ENCODE measurements around the gene GFAP.
A peak's percentile ranks its signal among the peaks of the same experiment; 100 is the strongest.
"Not testable (repeated sequence)": the region's sequence is repeated elsewhere in the genome, so short reads cannot be mapped to it uniquely, and the experiment has no call there.

The GFAP gene

DNA sequence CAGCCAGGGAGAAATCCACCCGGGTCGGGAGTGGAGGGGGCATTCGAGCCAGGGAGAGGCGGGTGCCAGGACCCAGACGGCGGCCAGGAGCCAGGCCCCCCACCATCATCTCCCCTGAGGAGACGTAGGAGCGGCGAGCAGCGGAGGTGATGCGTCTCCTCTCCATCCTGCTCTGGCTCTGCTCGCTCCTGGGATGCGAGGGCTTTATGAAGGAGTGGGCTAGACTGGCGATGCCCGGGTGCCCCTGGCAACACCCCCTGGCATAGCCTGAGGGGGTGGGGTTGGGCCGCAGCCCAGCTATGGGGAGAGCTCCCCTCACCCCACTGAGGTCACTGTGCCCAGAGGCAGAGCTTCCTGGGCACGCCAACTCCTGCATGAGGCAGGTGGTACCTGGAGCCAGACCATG is at the start of gene GFAP:
Gene GFAP, minus strand, starts transcription at position 180 of the 406 bp plus-strand sequence. Its CDS starts 14 bp downstream, at position 166.
- peaks cover 13% of the 10 kb centered on the region for H3K27me3 Mint-ChIP-seq
- no peaks in the 10 kb centered on the region for H3K9me3 Mint-ChIP-seq
- H3K36me3 Mint-ChIP-seq: no peaks in the 10 kb centered on the region
- H3K4me3 Mint-ChIP-seq: no peak within 1 kb of the TSS
- H3K4me1 Mint-ChIP-seq: peaks cover 16% of the 10 kb centered on the region
- H3K27ac Mint-ChIP-seq: no peak within 1 kb of the TSS

DNA sequence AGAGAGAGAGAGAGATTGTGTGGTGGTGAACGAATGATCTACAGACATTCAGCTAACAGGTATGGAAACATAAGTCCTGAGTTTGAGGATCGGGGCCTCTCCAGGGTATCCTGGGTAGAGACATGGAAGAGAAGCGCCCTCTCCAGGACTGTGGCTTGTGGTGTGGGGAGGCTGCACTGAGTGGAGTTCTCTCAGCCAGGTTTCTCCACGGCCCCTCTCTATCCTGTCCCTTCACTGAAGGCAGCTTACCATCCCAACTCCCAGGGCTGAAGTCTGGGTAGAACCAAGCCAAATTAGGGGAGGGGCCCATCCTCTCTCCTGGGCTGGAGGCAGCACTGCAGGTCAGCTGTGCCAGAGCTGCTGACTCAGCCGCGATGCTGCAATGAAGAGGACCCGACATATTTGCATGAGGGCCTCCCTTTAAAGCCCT is 46.6 kb upstream of the GFAP start:
- Mint-ChIP-seq H3K27ac (no peak overlapping the region), H3K36me3 (no peaks in the 10 kb centered on the region), H3K4me3 (no peak overlapping the region), H3K4me1 (peaks cover 17% of the 10 kb centered on the region), H3K9me3 (no peaks in the 10 kb centered on the region), H3K27me3 (peaks cover 32% of the 10 kb centered on the region)

DNA sequence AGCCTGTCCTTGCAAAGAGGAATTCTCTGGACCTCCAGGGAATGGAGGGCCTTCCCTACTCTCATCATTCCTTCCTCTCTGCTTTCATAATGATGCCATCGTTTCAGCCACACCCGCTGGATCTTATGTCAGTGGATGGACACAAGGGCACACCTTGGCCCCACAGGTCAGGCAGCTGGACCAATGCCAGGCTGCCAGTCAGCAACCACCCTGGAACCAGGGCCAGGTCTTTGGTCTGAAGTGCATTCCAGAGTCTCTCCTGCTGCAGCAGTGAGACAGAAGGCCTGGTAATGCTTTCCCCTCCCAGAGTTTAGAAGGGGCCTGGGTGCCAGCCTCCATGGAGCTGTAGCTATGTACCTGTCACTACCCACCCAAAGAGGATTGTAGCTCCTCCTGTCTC is 45.4 kb upstream of the GFAP start:
- H3K4me3 Mint-ChIP-seq: peak overlapping the region; percentile 51
- H3K36me3 Mint-ChIP-seq: no peaks in the 10 kb centered on the region
- peaks cover 10% of the 10 kb centered on the region for H3K4me1 Mint-ChIP-seq
- no peaks in the 10 kb centered on the region for H3K9me3 Mint-ChIP-seq
- no peak overlapping the region for H3K27ac Mint-ChIP-seq
- peaks cover 30% of the 10 kb centered on the region for H3K27me3 Mint-ChIP-seq

DNA sequence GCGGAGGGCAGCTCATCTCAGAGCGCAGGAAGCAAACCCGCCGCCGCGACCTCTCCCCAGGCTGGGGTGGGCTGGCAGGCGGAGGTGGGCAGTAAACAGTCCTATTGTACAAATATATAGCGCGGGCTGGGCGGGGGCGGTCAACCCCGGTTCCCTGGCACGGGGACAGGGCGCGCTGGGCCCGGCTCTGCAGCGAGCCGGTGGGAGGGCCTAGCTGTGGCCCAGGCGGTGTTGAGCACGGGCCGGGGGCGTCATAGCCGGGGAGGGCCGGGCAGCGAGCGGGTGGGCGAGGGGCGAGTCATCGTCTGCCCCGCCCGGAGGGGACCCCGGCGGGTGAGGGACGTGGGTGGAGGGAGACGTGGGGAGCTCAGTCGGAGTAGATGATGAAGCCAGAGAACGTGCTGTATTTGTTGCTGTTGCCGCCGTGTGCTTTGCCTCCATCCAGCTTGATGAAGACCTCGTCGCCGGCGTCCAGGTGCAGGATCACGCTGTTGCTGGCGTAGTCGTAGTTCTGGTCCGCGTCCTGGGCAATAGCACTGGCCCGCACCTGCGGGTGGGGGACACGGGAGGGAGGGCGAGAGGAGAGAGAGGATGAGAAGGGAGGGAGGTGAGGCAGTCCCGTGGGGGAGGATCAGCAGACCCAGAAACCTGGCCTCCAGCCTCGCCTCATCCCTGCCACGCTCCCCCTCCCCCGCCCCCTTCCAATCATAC is 44.7 kb upstream of the GFAP start:
- Mint-ChIP-seq H3K36me3 (no peaks in the 10 kb centered on the region), H3K27me3 (peaks cover 27% of the 10 kb centered on the region), H3K4me3 (peak overlapping the region; percentile 59), H3K4me1 (peaks cover 9% of the 10 kb centered on the region), H3K27ac (no peak overlapping the region), H3K9me3 (no peaks in the 10 kb centered on the region)

DNA sequence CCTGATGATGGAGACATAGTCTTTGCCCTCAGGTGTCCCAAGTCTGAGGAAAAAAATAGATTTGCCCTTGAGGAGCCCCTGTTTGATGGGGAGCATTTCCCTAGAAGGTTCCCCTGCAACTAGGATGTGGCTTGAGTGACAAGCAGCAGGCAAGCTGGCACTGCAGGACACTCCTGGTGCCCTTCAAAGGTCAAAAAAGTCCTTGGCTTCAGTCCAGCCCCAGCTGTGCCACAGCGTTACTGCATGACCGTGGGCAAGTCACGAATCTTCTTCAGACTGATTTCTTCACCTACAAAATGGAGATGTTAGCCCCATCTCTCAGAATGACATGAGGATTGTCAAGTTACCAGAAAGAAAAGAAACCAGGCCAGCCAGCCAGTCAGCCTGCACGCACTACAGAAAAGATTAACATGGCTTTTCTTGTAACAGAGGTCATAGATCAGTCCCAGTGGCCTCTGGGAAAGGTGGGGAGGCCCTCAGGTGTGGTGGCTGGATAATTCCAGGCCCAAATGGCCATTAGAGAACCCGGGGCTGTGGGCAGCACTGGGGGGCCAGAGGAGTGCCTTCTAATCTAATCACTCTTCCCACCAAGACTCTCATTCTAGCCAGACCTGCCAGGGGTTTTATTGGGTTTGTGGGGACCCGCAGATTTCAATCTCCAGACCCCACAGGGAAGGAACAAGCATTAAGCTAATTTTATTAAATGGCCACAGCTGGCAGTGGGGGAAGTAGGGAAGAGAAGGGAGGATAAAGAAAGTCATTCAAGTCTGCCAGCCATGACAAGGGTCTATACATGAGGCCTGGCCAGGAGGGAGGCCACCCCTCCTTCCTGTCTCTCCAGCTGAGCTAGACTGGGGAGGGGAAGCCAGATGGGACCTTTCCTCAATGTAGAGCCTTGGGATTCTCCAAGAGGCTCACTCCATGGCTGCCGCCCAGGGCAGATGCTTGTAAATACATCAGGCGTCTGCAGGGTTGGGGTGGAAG is 42.0 kb upstream of the GFAP start:
- Mint-ChIP-seq H3K4me1 (peaks cover 9% of the 10 kb centered on the region), H3K36me3 (no peaks in the 10 kb centered on the region), H3K4me3 (no peak overlapping the region), H3K9me3 (no peaks in the 10 kb centered on the region), H3K27me3 (peaks cover 12% of the 10 kb centered on the region), H3K27ac (no peak overlapping the region)

DNA sequence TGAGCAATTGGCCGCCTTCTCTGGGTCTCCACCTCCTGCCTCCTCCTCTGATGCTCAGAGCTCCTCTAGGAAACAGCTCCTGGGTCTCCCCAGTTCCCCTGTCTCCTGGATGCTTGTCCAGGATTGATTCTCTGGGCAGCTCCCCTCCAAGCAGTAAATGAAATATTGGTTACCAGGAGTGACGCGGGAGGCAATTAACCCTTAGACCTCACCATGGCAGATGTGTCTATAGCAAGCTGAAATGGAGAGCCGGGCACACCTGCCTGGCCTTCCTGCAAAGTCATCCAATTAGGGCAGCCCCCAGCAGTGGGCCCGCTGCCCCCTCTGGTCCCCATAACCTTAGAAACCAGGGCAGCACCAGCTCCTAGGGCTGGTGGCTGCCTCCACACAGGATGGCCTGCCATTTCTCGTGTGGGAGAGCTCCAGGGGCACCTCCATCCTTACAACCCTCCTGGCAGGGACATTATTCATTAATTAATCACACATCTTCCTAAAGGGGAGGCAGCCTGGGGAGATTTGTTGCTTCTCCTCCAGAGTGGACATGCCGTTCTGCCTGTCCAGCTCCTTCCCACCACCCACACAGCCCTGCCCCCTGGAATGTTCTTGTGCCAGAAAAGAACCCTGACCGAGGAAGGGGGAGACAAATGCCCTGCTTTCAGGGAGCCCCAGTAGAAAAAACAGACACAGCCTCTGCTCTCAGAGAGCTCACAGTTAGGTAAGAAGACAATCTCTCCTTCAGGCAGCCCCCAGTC is 40.5 kb upstream of the GFAP start:
- Mint-ChIP-seq H3K4me3 (no peak overlapping the region), H3K4me1 (peaks cover 9% of the 10 kb centered on the region), H3K27me3 (peaks cover 10% of the 10 kb centered on the region), H3K9me3 (no peaks in the 10 kb centered on the region), H3K27ac (no peak overlapping the region), H3K36me3 (no peaks in the 10 kb centered on the region)

DNA sequence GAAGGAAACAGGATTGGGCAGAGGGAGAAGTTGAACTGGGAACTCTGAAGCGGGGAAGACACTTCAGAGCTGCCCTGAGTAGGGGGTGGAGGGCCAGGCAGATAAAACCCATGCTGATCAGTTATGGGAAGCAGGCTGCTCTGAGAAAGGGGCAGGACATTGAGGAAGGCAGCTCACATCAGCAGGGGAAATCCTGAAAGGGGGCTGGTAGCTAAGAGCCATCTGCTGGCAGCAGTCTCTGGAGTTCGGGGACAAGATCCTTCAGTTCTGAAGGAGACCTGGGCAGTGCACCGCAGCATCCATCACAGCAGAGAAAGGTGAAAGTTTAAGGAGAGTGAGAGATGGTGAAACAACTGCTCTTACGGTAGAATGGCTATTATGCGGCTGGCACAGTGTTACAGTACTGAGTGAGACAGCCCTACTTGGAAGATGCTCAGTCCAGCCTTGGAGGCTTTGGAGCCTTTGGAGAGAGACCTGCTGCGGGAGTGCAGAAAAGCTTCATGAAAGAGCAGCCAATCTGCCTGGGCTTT is 37.7 kb upstream of the GFAP start:
- no peak overlapping the region for H3K27ac Mint-ChIP-seq
- H3K36me3 Mint-ChIP-seq: no peaks in the 10 kb centered on the region
- peaks cover 7% of the 10 kb centered on the region for H3K27me3 Mint-ChIP-seq
- H3K4me1 Mint-ChIP-seq: peaks cover 4% of the 10 kb centered on the region
- H3K9me3 Mint-ChIP-seq: no peaks in the 10 kb centered on the region
- no peak overlapping the region for H3K4me3 Mint-ChIP-seq

DNA sequence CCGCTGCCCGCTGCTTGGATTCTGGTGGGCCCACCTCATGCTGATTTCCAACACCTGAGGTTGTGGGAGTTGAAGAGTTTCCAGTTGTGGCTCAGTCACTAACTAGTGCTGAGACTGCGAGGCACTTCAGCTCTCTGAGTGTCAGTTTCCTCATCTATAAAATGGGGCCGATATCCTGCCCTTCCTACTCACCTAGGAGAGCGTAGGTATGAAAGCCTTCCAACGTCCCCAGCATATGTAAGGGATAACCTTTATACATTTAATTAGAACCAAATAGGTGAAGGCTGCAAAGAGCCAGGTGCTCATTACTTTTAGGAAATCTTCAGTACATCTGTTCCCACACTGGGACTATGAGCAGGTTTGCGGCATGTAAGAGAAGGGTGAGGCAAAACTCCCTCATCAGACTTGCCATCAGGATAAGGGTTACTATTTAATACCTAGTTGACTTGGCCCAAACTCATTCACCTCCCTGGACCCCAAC is 33.1 kb upstream of the GFAP start:
- Mint-ChIP-seq H3K27ac (no peak overlapping the region), H3K4me1 (peaks cover 9% of the 10 kb centered on the region), H3K36me3 (no peaks in the 10 kb centered on the region), H3K27me3 (no peaks in the 10 kb centered on the region), H3K9me3 (no peaks in the 10 kb centered on the region), H3K4me3 (peak overlapping the region; percentile 87)

DNA sequence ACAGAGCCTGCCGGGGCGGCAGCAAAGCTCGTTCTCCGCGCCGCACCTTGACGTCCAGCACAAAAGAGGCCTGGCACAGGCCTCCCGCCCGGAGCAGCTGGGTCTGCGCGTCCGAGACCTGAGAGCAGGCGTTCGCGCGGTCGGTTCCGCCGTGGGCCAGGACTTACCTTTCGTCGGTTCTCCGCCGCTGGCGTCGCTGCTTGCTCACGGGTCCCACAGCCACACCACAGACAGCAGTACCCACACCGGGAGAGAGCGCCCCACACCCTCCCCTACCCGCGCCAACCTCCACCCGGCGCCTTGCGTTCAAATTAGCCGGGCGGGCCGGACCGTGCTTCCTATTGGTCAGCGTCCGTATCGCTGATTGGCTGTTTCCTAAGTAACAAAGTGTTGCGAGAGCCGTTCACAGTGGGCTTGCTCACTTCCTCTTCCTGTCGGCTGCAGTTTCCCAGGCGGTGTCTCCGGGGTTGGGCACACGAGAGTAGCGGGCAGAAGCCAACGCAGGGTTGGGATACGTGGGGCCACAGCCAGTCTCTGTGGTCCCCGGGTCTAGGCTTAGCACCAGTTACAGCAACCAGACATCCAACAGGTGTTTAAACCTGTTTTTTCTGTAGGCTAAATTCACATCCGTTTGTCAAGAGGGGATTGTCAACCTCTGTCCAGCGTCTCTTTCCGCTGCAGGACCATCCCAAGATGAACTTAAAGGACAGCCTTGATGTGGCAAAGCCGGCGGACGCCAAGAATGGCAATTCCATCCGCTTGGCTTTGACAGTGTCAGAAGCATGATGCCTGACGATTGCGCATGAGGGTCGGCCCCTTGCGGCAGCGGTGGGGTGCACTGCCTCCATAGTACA is 32.4 kb upstream of the GFAP start, which contains the start of gene KIF18B:
Gene KIF18B, minus strand, starts transcription at position 313 of the 854 bp plus-strand sequence. CDS start 11,429 bp downstream, outside the sequence.
- Mint-ChIP-seq H3K36me3 (no peaks in the 10 kb centered on the region), H3K4me3 (peak within 1 kb of the TSS; percentile 87), H3K27me3 (no peaks in the 10 kb centered on the region), H3K9me3 (no peaks in the 10 kb centered on the region), H3K27ac (peak within 1 kb of the TSS; percentile 82), H3K4me1 (peaks cover 9% of the 10 kb centered on the region)

DNA sequence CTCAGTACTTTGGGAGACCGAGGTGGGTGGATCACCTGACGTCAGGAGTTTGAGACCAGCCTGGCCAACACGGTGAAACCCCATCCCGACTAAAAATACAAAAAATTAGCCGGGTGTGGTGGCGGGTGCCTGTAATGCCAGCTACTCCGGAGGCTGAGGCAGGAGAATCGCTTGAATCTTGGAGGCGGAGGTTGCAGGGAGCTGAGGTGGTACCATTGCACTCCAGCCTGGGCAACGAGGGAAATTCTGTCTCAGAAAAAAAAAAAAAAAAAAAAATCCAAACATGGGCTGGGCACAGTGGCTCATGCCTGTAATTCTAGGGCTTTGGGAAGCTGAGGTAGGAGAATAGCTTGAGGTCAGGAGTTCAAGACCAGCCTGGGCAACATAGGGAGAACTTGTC is 30.4 kb upstream of the GFAP start:
- H3K27me3 Mint-ChIP-seq, H3K36me3 Mint-ChIP-seq, H3K4me3 Mint-ChIP-seq, H3K27ac Mint-ChIP-seq, H3K4me1 Mint-ChIP-seq, H3K9me3 Mint-ChIP-seq: not testable (repeated sequence)

DNA sequence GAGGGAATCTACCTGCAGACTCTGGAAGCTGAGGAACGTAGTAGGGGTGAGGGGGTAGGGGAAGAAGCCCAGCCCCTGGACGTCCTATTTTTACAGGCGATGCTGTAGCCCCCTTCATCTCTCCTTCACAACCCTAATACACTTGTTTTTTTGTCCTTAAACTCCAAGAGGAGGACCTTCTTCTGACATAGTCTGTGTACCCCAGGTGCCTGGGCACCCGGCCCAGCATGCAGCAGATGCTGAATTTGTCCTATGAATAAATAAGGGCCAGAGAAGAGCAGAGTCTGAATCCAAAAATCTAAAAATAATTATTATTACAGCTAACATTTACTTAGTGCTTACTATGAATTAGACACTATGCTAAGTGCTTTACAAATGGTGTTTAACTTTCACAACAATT is 27.2 kb upstream of the GFAP start:
- no peak overlapping the region for H3K4me3 Mint-ChIP-seq
- H3K27ac Mint-ChIP-seq: no peak overlapping the region
- no peaks in the 10 kb centered on the region for H3K4me1 Mint-ChIP-seq
- H3K27me3 Mint-ChIP-seq: no peaks in the 10 kb centered on the region
- H3K36me3 Mint-ChIP-seq: peaks cover 1% of the 10 kb centered on the region
- no peaks in the 10 kb centered on the region for H3K9me3 Mint-ChIP-seq

DNA sequence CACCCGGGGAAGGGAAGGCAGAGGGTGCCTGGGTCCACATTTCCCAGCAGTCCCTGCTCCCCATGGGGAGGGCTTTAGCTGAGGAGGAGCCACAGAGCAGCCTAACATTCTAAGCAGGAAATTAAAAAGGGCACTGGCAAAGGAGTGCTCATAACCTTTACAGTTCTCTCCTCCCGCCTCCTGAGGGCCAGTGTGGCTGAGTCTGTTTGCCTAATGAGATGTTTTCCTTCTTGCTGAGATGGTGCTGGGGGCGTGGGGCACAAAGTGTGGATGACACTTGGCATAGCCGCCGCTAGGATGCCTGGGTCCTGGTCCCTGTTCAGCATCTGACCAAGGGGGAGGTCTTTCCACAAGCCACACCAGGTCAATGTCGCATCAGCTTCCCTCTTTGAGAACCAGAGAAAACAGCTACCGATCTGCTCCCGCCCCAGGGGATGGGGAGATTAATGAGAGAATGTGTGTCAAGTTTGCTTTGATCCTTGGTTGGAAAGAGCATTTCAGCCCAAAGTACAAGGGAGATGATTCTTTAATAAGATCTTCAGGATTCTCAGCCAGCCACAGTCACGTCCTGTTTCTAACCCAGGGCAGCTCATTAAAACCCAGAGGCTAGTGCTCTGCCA is 26.5 kb upstream of the GFAP start:
- Mint-ChIP-seq H3K4me1 (no peaks in the 10 kb centered on the region), H3K27ac (no peak overlapping the region), H3K36me3 (peaks cover 1% of the 10 kb centered on the region), H3K27me3 (no peaks in the 10 kb centered on the region), H3K4me3 (no peak overlapping the region), H3K9me3 (no peaks in the 10 kb centered on the region)

DNA sequence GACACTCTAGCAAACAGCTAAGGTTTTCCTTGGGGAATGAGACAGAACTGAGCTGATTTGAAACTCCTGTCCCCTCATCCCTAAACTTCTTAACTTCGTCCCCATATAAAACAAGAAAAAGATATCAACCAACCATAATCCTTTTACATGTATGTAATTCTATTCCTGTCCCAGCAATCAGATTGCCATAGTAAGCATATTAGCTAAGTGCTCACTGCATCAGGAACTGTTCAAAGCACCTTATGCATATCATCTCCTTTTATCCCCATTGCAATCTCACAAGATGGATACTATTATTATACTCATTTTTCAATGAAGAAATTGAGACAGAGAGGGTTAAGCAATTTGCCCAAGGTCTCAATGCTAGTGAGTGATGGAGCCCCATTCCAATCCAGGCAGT is 25.5 kb upstream of the GFAP start:
- H3K27ac Mint-ChIP-seq: no peak overlapping the region

DNA sequence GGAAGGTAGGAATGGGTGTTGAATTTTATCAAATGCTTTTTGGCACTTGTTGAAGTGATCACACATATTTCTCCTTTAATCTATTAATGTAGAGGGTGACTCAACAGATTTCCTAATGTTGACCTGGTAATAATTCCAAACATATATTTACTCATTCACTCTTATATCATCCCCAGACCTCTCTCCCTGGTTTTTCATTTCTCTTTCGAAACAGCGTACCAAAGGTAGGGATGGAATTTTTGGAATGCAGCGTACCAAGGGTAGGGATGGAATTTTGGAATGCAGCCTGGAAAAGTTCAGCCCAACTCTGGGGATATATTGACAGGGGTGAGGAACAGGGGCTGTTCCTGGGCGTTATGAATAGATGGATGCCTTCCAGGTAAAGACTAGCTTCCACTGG is 25.0 kb upstream of the GFAP start:
- no peaks in the 10 kb centered on the region for H3K9me3 Mint-ChIP-seq
- H3K4me3 Mint-ChIP-seq: no peak overlapping the region
- no peak overlapping the region for H3K27ac Mint-ChIP-seq
- no peaks in the 10 kb centered on the region for H3K4me1 Mint-ChIP-seq
- peaks cover 1% of the 10 kb centered on the region for H3K36me3 Mint-ChIP-seq
- H3K27me3 Mint-ChIP-seq: no peaks in the 10 kb centered on the region

More for the DNA sequence above, 25.5 kb upstream of the GFAP start:
- Mint-ChIP-seq H3K27me3 (no peaks in the 10 kb centered on the region), H3K4me3 (no peak overlapping the region), H3K4me1 (no peaks in the 10 kb centered on the region), H3K36me3 (peaks cover 1% of the 10 kb centered on the region), H3K9me3 (no peaks in the 10 kb centered on the region)
